Mesenchymal stem cell (in vitro differentiated cells and primary cell): ENCODE data around the gene APEX1.
"Not testable (repeated sequence)": the region's sequence is repeated elsewhere in the genome, so short reads cannot be mapped to it uniquely, and the experiment has no call there.

ENCODE experiments used
- DNase-seq: peaks from one replicate; pipeline ENCODE4 v3.0.0-alpha.2; 2013
- H2AFZ ChIP-seq: one replicate; pipeline ENCODE4 v1.6.1; 2013; ENCODE audit warnings: low read depth, mild to moderate bottlenecking, control low read depth, inconsistent platforms, low read length, moderate library complexity
- H2AK5ac ChIP-seq: 2 replicates; pipeline ENCODE4 v1.6.1; 2013; ENCODE audit warnings: low read length, moderate library complexity, mild to moderate bottlenecking, inconsistent platforms; ENCODE audit not compliant: severe bottlenecking
- H2BK120ac ChIP-seq: one replicate; pipeline ENCODE4 v1.6.1; 2013; ENCODE audit warnings: low read depth, mild to moderate bottlenecking, inconsistent platforms, low read length, moderate library complexity
- H2BK12ac ChIP-seq, 2 experiments: one replicate each; pipeline ENCODE4 v1.6.1; 2013; ENCODE audit warnings: inconsistent platforms in 2 of 2, low read length in 2 of 2, mild to moderate bottlenecking in 2 of 2, moderate library complexity in 2 of 2, control low read depth in 1 of 2
- H2BK15ac ChIP-seq: one replicate; pipeline ENCODE4 v1.6.1; 2013; ENCODE audit warnings: mild to moderate bottlenecking, low read depth, inconsistent platforms; ENCODE audit not compliant: poor library complexity, severe bottlenecking
- H2BK5ac ChIP-seq: 2 replicates; pipeline ENCODE4 v1.6.1; 2013; ENCODE audit warnings: low read depth, mild to moderate bottlenecking, low read length, control low read depth, inconsistent platforms; ENCODE audit not compliant: poor library complexity, severe bottlenecking
- H3K14ac ChIP-seq, 2 experiments: one replicate each; pipeline ENCODE4 v1.6.1; 2013; ENCODE audit warnings: inconsistent platforms in 2 of 2, low read length in 2 of 2, control low read depth in 1 of 2, mild to moderate bottlenecking in 1 of 2, moderate library complexity in 1 of 2
- H3K18ac ChIP-seq, 2 experiments: one replicate each; pipeline ENCODE4 v1.6.1; 2013; ENCODE audit warnings: inconsistent platforms in 2 of 2, low read length in 2 of 2, control low read depth in 1 of 2, low read depth in 1 of 2, mild to moderate bottlenecking in 1 of 2
- H3K23ac ChIP-seq, 2 experiments: one replicate each; pipeline ENCODE4 v1.6.1; 2013; ENCODE audit warnings: inconsistent platforms in 2 of 2, low read length in 2 of 2, mild to moderate bottlenecking in 2 of 2, moderate library complexity in 2 of 2, control low read depth in 1 of 2
- H3K27ac ChIP-seq: 2 replicates; pipeline ENCODE4 v1.5.1; 2013; ENCODE audit warnings: mild to moderate bottlenecking, moderate library complexity, low read length, control low read depth, inconsistent platforms; ENCODE audit not compliant: poor library complexity, severe bottlenecking
- H3K27me3 ChIP-seq, 2 experiments: 2 replicates each; pipeline versions ENCODE4 v1.6.1 to v1.7.0; 2013; ENCODE audit warnings: low read length in 2 of 2, mild to moderate bottlenecking in 2 of 2, moderate library complexity in 2 of 2, control low read depth in 1 of 2, inconsistent platforms in 1 of 2; ENCODE audit not compliant: control insufficient read depth in 1 of 2, insufficient read depth in 1 of 2
- H3K36me3 ChIP-seq, 2 experiments: 2 replicates each; pipeline versions ENCODE4 v1.6.1 to v1.7.0; 2013; ENCODE audit warnings: low read length in 2 of 2, control low read depth in 1 of 2, inconsistent platforms in 1 of 2, low read depth in 1 of 2, mild to moderate bottlenecking in 1 of 2; ENCODE audit not compliant: insufficient read depth in 2 of 2, control insufficient read depth in 1 of 2
- H3K4ac ChIP-seq, 2 experiments: one replicate each; pipeline ENCODE4 v1.6.1; 2013; ENCODE audit warnings: inconsistent platforms in 2 of 2, low read length in 2 of 2, mild to moderate bottlenecking in 2 of 2, moderate library complexity in 2 of 2, control low read depth in 1 of 2, low read depth in 1 of 2
- H3K4me1 ChIP-seq: 2 replicates; pipeline ENCODE4 v1.6.1; 2013; ENCODE audit warnings: low read depth, low read length, control low read depth; ENCODE audit not compliant: control insufficient read depth, insufficient read depth
- H3K4me2 ChIP-seq: 2 replicates; pipeline ENCODE4 v1.6.1; 2013; ENCODE audit warnings: low read length, mild to moderate bottlenecking, inconsistent platforms; ENCODE audit not compliant: poor library complexity, severe bottlenecking
- H3K4me3 ChIP-seq, 2 experiments: 2 replicates each; pipeline versions ENCODE4 v1.5.1 to v1.7.0; 2013; ENCODE audit warnings: low read length in 2 of 2, mild to moderate bottlenecking in 2 of 2, control low read depth in 1 of 2, low read depth in 1 of 2; ENCODE audit not compliant: insufficient read depth in 1 of 2
- H3K79me1 ChIP-seq: replicated peaks from 2 replicates; pipeline ENCODE4 v1.6.1; 2013; ENCODE audit warnings: mild to moderate bottlenecking, control low read depth, low read length, inconsistent platforms; ENCODE audit not compliant: poor library complexity, severe bottlenecking
- H3K9ac ChIP-seq: 2 replicates; pipeline ENCODE4 v1.7.0; 2013; ENCODE audit warnings: mild to moderate bottlenecking, low read length, moderate library complexity
- H3K9me3 ChIP-seq: 2 replicates; pipeline ENCODE4 v1.7.0; 2013; ENCODE audit warnings: mild to moderate bottlenecking, low read length; ENCODE audit not compliant: control insufficient read depth
- H4K8ac ChIP-seq: one replicate; pipeline ENCODE4 v1.6.1; 2013; ENCODE audit warnings: inconsistent platforms, mild to moderate bottlenecking, low read length, moderate library complexity
- H4K91ac ChIP-seq: one replicate; pipeline ENCODE4 v1.6.1; 2013; ENCODE audit warnings: mild to moderate bottlenecking, low read length, inconsistent platforms
- WGBS: methylation state at CpG from one replicate; pipeline ENCODE4 v1.1.7; 2013; ENCODE audit warnings: mixed read lengths; 5-methylcytosine and 5-hydroxymethylcytosine counted together

The APEX1 gene

DNA sequence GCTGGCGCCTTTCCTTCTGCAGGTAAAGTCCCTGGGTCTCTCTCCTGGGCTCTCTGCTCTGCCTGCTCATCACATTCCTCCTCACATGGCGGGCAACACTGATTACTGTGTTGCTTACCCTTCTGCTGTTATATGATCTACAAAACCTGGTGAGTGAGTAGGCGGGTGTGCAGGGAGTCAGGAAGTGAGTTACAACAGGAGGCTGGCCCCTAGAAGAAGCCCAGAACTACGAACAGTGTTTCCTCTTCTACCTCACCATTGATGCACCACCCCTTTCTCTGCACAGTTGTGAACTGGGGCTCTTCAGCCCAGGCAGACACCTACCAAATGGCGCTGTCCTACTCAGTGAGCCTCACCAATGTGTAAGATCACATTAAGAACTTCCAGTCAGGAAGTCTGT, 14.1 kb upstream of the APEX1 start:
- peaks cover 5% of the 10 kb centered on the region for H3K4me1 ChIP-seq
- no peak overlapping the region for H4K91ac ChIP-seq
- H3K4me2 ChIP-seq, result no peak overlapping the region
- H3K18ac ChIP-seq, result no peak overlapping the region
- DNase-seq, result no peak
- H2BK15ac ChIP-seq, result no peak overlapping the region
- H3K14ac ChIP-seq, result no peak overlapping the region
- H3K4me3 ChIP-seq, result no peak overlapping the region
- no peak overlapping the region for H3K27ac ChIP-seq
- H2AK5ac ChIP-seq, result no peak overlapping the region
- no peaks in the 10 kb centered on the region for H3K79me1 ChIP-seq
- no peak overlapping the region for H2BK120ac ChIP-seq
- no peak overlapping the region for H2BK12ac ChIP-seq
- no peak overlapping the region for H3K9ac ChIP-seq
- H3K36me3 ChIP-seq, result peaks cover 3 to 16% of the 10 kb centered on the region in 2 experiments
- H2BK5ac ChIP-seq, result no peak overlapping the region
- WGBS, result 79% methylated on average over 3 of the region's 5 CpGs
- H3K9me3 ChIP-seq, result no peaks in the 10 kb centered on the region
- no peak overlapping the region for H3K23ac ChIP-seq
- no peak overlapping the region for H2AFZ ChIP-seq
- H3K27me3 ChIP-seq, result peaks cover 0 to 6% of the 10 kb centered on the region in 2 experiments
- H4K8ac ChIP-seq, result no peak overlapping the region
- no peak overlapping the region for H3K4ac ChIP-seq

DNA sequence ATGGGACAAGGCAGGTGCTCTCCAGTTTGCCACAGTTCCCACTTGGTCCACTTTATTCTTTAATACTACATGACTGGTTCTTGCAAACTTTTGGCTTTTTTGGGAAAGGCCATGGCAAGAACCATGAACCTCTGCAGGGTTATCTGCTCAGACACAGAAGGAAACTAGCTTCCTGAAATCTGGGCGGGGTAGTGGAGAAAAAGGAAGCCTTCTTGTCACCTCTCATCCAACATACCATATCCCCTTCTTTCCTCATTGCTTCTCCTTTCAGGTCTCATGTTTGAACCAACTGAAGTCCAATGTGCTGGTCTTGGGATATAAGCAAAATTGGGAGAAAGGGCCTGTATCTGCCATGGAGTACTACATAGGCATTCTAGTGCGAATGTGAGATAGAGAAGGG, 13.6 kb upstream of the APEX1 start:
- Histone ChIP-seq H3K18ac (no peak overlapping the region), H3K27me3 (peaks cover 0 to 4% of the 10 kb centered on the region in 2 experiments), H3K79me1 (no peaks in the 10 kb centered on the region), H2AFZ (no peak overlapping the region), H3K4me1 (no peaks in the 10 kb centered on the region), H4K8ac (no peak overlapping the region), H3K4ac (no peak overlapping the region), H3K4me2 (no peak overlapping the region), H3K4me3 (no peak overlapping the region), H2BK15ac (no peak overlapping the region), H3K36me3 (peaks cover 7 to 22% of the 10 kb centered on the region in 2 experiments), H4K91ac (no peak overlapping the region), H2BK5ac (no peak overlapping the region), H3K9ac (no peak overlapping the region), H3K9me3 (no peaks in the 10 kb centered on the region), H3K23ac (no peak overlapping the region), H3K27ac (no peak overlapping the region), H2BK120ac (no peak overlapping the region), H3K14ac (no peak overlapping the region), H2AK5ac (no peak overlapping the region), H2BK12ac (no peak overlapping the region)
- 100% methylated on average over 2 of the region's 2 CpGs for WGBS
- no peak for DNase-seq

DNA sequence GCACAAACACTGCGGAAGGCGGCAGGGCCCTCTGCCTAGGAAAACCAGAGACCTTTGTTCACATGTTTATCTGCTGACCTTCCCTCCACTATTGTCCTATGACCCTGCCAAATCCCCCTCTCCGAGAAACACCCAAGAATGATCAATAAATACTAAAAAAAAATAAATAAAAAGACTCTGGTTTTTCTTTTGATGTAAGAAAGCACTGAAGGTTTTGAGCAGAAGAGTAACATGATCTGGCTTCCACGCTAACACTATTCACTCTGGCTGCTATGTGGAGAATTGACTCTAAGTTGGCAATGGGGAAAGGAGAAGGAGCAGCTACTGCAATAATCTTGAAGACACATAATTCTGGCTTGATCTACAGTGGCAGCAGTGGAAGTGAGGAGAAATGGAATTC, 11.4 kb upstream of the APEX1 start:
- H3K9ac ChIP-seq, H2BK120ac ChIP-seq, H3K4ac ChIP-seq, H2AK5ac ChIP-seq, H3K4me1 ChIP-seq, H3K18ac ChIP-seq, H4K91ac ChIP-seq, H3K4me3 ChIP-seq, H3K27ac ChIP-seq, H2BK12ac ChIP-seq, H3K4me2 ChIP-seq, H2BK5ac ChIP-seq, H2BK15ac ChIP-seq, H3K79me1 ChIP-seq, H3K27me3 ChIP-seq, H3K14ac ChIP-seq, H3K23ac ChIP-seq, DNase-seq, H4K8ac ChIP-seq, H3K9me3 ChIP-seq, H2AFZ ChIP-seq: not testable (repeated sequence)
- peaks cover 24 to 44% of the 10 kb centered on the region in 2 experiments for H3K36me3 ChIP-seq
- 100% methylated on average over 1 of the region's 4 CpGs for WGBS

DNA sequence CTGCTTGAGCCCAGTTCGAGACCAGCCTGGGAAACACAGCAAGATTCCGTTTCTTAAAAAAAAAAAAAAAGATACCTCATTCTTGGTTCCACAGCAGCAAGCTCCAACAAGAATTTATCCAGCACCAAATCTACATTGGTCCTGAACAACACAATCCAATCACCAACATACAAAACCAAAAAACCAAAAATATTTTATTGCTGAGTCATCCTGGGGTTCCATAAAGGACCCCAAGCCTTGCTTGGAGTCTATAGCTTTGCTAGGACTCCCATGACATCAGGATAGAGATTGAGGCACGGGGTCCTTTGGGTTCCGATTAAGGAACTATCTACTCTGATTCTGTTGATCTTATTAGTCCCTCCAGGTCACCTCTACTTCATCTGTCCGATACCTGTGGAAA, 8.1 kb upstream of the APEX1 start:
- Histone ChIP-seq H3K4me1 (no peaks in the 10 kb centered on the region), H3K4me2 (no peak overlapping the region), H3K36me3 (peaks cover 36 to 74% of the 10 kb centered on the region in 2 experiments)

More for the DNA sequence above, 8.1 kb upstream of the APEX1 start:
- H3K4ac ChIP-seq, result no peak overlapping the region
- no peak overlapping the region for H2BK15ac ChIP-seq
- H3K79me1 ChIP-seq, result peaks cover 9% of the 10 kb centered on the region
- no peak overlapping the region for H3K27ac ChIP-seq
- H3K9me3 ChIP-seq, result no peaks in the 10 kb centered on the region
- no peak overlapping the region for H4K91ac ChIP-seq
- H3K4me3 ChIP-seq, result no peak overlapping the region
- no peak overlapping the region for H2BK5ac ChIP-seq
- H3K9ac ChIP-seq, result no peak overlapping the region
- no peak overlapping the region for H2AFZ ChIP-seq
- DNase-seq, result no peak
- no peak overlapping the region for H2BK12ac ChIP-seq
- no peak overlapping the region for H4K8ac ChIP-seq
- no peak overlapping the region for H3K23ac ChIP-seq
- H3K14ac ChIP-seq, result no peak overlapping the region
- H3K18ac ChIP-seq, result no peak overlapping the region
- no peak overlapping the region for H2BK120ac ChIP-seq
- H3K27me3 ChIP-seq, result no peaks in the 10 kb centered on the region
- WGBS, result 97% methylated on average over 5 of the region's 5 CpGs
- no peak overlapping the region for H2AK5ac ChIP-seq
